ENCODE data around the gene RCAN2.

DNA sequence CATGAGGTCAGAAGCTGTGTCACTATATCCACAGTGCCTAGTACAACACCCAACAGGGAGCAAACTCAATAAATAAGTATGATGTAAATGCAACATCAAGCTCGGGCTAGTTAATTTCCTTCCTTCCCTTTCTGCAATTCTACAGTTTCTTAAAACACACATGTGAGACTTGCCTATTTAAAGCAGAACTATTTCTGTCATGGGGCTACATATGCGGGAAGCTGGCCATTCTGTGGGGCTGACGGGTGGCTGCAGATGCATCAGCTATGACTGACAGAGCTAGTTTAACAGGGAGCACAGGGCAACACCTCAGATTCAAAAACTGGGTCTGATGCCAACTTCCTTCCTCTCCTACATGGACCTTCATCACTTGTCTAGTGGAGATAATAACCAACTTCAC is 202.4 kb downstream of the RCAN2 start:
- TF ChIP-seq, protein P1, sequence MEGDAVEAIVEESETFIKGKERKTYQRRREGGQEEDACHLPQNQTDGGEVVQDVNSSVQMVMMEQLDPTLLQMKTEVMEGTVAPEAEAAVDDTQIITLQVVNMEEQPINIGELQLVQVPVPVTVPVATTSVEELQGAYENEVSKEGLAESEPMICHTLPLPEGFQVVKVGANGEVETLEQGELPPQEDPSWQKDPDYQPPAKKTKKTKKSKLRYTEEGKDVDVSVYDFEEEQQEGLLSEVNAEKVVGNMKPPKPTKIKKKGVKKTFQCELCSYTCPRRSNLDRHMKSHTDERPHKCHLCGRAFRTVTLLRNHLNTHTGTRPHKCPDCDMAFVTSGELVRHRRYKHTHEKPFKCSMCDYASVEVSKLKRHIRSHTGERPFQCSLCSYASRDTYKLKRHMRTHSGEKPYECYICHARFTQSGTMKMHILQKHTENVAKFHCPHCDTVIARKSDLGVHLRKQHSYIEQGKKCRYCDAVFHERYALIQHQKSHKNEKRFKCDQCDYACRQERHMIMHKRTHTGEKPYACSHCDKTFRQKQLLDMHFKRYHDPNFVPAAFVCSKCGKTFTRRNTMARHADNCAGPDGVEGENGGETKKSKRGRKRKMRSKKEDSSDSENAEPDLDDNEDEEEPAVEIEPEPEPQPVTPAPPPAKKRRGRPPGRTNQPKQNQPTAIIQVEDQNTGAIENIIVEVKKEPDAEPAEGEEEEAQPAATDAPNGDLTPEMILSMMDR (IDR thresholded peaks at IDR 0.05 in 8 of 11, conservative IDR thresholded peaks at IDR 0.05 in 3 of 11): no peak
- no peak for TF ChIP-seq POLR2A (IDR thresholded peaks at IDR 0.05)
